Measurements from ENCODE around the gene CEPT1.
A peak's percentile ranks its signal among the peaks of the same experiment; 100 is the strongest.

CEPT1 gene

DNA sequence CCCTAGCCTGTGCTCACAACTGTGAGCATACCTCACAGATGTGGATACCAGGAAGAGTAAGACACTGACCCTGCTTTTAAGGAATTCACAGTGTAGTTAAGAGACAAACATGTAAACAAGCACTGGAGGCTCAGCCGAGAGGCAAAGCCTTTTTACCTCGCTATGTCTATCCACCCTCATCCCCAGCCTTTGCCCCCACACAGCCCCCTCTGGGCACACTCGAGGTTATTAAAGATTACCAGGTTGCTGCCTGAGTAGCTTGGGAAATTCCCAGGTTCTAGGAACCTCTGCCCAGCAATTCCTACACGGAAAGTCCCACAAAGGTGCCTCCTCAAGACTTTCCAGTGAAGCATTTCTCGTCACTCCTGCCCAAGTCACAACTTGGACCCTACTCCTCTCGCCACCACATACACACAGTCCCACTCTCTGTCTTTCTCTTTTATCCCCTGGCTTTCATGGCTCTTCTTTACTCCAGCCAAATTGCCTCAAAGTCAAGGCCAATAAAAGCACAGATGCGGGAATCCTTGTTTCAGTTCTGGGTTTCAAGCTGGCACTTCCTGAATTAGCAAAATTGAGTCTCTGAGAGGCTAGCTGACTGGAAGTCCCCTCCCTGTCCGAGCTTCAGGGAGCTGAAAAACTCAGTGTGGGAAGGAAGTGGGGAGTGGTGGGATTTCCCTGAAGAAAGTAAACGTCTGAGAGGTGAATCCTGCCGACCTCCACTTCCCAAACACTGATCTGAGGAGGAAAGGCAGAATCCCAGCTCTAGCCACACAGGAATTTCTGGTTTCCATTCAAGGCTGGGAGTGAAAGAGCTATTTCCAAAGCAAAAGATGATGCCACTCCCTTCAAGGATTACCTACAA is 52.9 kb downstream of the CEPT1 start:
- no peak for DNase-seq (ENCODE audit: low read depth in 2 of 2)

DNA sequence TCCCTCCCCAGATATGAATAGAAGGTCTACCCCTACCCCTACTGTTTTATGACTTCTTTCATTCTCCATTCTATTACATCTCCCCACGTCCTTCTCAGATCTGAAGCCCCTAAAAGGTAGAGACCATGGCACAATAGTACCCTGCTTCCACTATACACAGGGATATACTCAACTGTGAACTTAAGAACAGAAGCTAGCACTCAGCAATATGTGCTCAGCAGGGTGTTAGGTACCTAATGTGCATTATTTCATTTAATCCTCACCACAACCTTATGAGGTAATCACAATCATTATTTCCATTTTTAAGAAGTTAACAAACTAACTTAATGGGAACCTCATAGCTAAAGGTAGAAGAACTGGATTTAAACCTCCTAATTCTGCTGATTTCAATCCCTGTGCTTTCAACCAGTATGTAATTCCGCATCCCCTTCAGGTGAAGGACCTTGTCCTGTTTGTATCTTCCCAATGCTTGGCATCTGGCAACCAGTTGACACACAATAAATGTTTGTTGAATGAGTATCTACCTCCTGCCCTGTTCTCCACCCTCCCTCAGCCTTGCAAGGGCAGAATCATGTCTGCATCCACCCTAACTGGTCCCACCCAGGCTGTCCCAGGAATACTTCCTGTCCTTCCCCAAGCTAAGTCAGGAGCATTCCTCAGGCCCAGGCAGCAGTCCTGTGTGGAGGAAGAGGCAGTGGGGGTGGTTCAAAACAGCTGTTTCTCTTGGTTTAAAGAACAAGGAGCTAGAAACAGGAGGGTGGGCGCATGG is 53.9 kb downstream of the CEPT1 start:
- no peak for DNase-seq (ENCODE audit: low read depth in 2 of 2)

DNA sequence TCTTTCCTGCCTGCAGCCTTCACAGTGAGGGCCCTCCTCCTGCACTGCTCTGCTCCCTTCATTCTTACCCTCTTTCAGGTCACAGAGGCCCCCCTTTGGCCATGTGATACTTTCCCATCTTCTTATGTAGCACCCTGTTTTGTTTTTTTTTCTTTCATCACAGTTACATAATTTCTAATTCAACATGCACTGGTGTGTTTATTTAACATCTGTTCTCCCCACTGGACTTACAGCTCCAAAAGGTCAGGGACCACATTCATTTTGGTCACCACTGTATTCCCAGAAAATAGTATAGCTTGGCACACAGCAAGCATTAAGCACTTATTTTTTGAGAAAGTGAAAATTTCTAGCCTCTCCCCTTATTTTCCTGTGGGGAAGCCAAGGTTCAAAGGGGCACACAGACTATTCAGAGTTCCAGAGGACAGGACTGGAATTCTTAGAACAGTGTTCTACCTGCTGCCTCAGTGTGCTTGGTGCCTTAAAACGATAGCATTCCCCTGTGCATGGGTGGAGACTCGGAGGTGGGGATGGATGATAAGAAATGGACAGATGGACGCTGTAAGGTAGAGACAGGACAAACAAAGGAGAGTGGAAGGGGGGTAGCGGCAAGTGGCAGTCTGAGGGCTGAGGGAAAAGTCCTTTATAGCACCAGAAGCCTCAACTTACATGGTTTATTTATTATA is 55.1 kb downstream of the CEPT1 start:
- no peak for DNase-seq (ENCODE audit: low read depth in 2 of 2)

DNA sequence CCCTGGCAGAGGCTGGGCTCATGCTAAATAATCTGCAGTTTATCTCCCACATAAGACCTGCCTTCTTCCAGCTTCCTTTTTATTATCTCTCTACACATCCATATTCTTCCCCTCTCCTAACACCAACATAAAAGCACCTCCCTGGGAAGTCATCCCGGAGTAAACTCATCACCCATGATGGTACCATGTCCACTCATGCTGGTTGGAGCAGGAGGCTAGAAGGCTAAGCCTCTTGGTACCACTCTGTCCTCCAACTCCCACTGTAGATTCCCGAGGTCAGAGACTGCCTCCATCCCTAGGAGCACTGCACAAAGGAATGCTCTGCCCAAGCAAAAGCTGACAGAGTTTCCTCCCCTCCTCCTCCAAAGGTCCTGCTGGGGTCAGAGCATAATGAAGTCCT is 56.2 kb downstream of the CEPT1 start:
- DNase-seq (ENCODE audit: low read depth in 2 of 2): no peak

DNA sequence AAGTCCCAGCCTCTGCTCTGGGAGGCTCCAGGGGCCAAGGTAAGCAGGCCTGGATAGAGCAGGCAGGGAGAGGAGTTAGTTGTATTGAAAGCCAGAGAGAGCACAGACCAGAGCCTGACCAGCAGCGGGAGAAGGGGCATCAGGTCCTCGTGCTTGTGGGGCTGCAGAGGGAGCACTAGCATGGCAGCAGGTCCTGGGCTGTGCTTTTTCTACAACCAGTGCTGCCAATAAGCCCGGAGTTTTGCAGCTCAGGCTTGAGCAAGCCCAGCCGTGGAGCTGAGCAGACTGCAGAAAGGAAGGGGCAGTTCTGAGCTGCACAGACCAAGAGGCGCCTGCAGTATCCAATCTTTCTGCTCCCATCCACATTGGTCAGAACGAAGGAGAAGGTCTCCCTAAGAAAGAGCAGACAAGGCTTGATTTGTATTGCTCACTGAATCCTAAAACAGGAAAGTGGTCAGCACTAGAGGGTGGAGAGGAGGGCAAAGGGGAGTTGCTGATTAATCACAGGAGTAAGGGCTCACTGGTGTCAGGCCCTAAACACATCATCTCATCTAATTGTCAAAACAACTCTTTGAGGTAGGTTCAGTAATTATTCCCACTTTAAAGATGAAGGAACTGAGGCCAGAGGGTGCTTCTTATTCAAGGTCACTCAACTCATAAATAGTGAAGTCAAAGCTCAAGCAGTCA is 57.7 kb downstream of the CEPT1 start:
- peak in 1 of 2 donors; percentile 51 for DNase-seq (ENCODE audit: low read depth in 2 of 2)

DNA sequence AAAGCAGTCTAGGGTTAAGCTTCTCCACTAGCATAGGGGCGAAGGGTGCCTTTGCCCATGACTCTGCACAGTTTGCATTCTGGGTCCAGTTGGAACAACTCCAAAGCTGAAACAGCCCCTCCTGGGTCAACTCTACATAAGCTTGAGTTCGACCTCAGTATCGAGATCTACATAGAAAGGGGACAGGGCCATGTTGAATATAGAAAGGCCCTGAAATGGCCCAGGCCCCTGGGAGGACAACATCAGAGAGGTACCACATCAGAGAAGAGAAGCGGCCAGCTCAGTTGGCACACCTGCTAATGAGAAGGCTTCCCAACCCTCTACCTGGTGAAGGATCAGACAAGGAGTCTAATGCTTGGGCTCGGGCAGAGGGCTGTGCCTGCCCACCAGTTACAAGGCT is 58.8 kb downstream of the CEPT1 start:
- no peak for DNase-seq (ENCODE audit: low read depth in 2 of 2)

DNA sequence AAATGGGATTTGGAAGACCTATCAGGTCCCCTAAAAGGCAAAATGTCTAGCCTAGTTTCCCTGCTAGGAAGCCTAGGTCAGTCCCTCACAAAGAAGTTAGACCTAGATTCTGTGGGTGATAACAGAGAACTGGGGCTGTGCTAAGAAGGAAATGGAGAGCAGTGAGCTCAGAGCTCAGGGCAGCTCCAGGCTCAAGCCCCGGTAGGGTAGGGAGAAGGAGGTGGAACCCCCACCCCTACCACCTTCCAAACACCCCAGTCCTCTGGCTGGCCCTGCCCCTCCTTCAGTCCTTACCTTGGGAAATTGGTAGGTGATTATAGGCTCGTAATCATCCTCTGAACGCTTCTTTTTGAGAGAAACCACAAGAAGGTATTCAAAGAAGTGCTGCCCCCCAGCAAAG is 59.3 kb downstream of the CEPT1 start:
- no peak for DNase-seq (ENCODE audit: low read depth in 2 of 2)

DNA sequence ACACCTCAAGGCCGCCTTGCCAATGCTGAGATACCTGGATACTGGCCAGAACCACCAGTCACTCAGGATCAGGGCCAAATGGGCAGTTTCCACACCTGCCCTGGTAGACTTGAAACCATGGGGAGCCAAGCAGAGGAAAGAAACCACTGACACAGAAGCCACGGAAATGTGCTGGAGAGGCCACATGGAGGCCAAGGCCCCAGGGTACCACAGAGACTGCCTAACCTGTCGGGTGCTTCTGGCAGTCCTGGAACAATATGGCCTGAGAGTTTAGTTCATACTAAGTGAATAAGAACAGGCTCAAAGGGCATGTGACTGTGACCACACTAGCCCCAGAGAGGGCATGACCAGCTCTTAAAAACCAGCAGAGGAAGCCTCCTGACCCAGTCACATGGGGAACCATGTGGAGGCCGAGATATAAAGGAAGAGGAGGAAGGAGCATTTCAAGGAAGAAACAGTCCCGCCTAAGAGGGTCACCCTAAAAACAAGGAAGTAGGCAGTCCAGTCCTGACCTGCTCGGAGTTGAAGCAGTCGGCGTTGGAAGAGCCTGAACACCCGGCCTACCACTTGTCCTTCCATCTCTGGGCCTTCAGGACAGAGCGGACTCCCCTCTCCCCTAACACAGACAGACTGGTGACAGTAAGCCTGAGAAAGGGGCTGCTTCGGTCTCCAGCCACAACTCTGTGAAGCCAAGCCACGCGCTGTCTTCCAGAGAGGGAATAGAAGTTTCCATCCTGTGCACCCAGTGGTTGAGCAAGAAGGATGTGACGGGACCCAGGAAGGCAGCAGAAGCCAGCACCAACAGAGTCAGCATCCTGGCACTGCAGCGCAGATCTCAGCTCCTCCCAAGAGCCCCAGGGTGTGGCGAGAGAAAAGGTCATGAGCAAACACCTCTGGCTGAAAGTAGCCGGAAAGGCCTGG is 60.1 kb downstream of the CEPT1 start, which contains the start of gene DENND2D:
DENND2D (minus strand) TSS at position 766 of the 921 bp plus-strand sequence; CDS start at position 579, 187 bp downstream.
- DNase-seq (ENCODE audit: low read depth in 2 of 2): peak; percentile 52 to 58

DNA sequence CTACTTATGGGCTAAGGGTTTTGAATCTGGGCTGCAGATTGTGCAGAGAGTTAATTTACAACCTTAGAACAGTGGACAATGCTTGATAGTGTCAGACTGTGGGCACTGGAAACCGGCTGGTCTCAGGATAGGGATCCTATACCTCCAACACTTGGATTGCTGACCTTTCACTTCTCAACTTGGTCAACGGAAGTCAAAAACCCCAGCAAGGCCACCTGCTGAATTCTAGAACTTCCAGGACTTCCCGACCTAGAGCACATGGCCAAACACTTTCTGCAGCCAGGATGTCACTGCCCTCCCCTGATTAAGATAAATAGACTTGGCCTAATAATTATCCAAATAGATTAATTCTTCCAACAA is 60.8 kb downstream of the CEPT1 start:
- no peak for DNase-seq (ENCODE audit: low read depth in 2 of 2)

DNA sequence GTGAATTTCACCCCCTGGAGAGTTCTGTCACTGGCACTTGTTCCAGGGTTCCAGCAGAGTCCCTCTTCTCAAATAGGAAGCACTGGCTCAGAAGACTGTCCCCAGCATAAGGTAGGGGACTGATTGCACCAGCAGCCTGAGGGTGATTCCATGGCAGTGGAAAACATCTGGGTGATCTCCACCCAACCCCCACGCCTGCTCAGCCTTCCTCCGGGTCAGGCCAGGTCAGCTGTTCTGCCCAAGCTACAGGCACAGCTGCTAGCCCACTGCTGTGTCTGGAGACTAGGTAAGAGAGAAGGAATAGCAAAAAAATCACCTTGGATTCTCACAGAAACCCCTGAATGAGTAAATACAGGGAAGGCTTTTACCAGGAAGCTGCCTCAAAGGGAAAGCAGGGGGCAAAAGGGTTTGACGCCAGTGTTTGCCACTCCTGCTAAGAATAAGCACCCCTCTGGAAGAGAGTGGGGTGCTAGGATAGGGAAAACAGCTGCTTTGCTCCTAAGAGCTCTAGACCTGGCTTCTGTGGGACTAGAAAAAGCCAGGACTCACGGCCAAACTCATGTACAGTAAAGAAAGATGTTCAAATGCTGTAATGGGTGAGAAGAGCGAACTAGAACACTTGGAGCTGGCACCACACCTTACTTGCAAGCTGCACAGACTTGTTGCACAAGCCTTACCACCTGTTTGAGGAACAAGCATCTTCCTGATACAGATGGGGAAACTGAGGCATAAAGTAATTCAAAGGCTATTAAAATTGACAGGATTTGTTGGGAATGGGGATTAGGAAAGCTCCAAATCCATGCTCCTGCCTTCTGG is 61.5 kb downstream of the CEPT1 start:
- no peak for DNase-seq (ENCODE audit: low read depth in 2 of 2)

DNA sequence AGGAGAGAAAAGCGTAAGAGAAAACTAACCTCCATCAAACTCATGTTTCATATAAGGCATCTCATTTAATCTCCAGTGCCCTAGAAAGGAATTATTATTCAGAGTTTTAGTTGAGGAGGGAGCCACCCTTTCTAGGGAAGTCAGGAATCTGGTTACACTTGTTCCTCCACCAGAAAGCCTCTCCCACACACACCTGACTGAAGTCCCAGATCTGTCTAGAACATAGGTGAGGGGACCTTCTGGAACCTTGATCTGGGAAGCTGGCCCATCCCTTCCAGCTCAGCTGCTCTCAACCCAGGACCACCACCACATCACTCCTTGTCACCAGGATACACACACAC is 62.3 kb downstream of the CEPT1 start:
- DNase-seq (ENCODE audit: low read depth in 2 of 2): no peak

DNA sequence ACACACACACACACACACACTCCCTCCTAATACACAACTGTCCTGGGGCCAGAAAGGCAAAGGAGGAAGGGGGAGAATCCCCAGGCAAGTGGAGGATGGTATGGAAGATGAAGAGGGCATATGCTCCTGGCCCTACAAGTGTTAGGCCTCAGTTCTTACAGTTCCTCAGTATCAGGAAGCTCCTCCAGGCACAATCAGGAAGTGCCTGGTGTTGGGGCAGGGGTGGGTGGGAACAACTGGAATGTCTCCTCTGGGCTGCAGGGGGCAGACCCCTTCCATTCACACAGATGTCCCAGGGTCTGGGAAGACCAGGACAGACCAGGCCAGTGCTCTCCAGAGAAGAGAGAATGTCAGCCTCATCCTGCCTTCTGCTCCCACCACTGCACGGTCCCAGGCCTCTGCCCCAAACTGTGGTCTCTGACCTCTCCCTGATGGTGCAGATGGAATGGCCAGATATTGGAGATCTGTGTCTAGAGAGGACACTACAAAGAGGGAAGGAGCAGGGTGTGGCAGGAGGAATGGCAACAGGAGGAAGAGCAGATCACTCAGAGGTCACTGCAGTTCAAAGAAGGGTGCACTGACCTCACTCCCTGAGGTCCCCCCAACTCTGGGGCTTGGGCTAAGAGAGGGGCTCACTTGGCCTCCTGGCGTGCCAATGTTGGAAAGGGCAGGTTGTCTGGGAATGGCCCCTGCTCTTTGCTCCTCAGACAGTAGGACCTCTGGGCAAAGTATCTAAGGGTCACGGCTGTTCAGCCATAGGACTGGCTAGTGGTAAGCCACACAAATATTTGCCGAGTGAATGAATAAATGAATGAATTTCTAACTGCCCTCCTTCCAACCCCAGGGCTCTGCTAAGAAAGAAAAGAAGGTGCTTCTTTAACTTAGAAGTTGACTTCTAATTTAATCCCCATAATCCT is 62.9 kb downstream of the CEPT1 start:
- no peak for DNase-seq (ENCODE audit: low read depth in 2 of 2)

DNA sequence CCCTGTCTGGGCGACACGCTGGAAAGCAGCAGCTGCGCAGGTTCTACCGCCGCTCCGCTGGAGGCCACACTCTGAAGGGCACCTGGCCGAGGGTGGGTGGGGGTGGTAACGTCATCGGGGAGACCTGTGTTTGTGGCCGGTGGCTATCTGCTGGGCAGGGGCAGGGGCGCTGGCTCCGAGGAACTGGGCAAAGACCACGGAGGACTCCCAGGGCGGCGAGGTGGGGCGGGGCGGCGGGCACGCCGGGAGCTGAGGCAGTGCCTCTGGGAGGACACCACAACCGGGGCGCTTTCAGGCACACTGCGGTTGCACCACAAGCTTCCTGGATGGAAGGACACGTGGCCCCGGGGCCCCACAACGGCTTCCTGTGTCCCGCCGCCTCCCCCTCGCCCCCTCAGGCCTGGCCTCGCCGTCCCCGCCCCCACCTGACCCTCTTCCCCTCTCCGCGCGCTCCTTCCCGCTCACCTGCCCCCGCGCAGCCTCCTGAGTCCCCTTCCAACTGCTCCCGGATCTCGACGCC is 63.7 kb downstream of the CEPT1 start:
- DNase-seq (ENCODE audit: low read depth in 2 of 2): peak; percentile 78 to 86

DNA sequence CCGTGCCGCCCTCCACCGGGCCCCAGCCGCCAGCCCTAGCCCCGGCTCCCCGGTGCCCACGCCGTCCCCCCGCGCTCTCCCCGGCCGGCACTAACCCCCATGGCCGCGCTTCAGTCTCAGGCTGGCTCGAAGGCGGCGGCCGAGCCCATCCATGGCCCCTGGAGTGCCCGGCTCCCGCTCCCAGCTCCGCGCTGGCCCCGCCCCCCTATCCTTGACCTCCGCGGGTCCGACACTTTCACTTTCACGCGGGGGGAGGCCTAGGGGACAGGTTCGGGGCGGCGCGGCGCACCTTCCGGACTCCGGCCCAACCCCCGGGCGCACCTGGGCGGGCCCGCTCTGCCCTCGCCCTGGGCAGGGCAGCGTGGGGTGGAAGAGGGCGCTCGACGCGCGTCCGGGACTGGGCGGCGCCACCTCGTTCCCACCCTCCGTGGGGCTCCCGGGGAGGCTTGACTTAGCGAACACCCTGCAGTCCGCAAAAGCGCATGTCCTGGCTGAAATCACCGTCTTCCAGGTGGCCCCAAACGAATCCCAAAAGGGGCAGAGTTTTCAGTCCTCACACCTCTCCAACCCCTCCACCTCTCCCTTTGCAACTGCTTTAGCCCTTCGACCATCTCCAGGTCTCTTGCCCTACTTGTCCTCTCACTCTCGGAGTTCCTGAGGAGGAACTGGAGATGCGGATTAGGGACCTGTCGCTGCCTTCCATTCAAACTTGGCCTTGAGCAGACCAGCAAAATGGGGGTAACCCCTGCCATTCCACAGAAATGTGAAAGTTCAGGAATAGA is 64.4 kb downstream of the CEPT1 start:
- peak in 1 of 2 donors; percentile 51 for DNase-seq (ENCODE audit: low read depth in 2 of 2)

DNA sequence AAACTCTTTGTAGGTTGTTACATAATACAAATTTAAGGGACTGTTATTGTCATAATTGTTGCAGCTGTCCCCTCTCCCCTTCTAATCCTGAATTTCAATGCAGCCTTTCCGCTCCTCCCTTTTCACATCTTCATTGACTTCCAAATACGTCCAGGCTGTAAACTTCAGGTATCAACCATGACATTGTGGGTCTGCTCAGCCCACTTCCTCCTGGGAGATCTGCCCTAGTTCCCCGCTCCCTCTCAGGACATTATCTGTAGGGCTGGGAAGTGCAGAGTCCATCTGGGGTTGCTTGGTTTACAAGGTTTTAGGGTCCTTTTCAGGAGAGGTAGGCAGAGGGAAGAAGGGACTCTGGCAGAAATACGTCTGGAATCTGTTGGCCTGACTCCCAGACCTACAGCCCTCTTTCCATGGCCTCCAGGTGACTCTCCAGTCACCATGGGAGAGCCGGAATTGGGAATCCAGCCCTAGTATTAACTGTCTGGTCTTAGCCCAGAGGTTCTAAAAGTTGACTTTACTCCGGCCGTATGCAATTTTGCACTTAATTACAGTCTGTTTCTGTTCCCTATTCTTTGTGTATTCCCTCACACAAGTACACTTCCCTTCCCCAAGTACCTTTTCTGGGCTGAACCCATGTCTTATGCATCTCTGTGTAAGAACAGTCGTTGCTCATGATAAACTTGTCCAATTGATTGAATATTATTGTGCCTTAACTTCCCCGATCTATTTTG is 65.1 kb downstream of the CEPT1 start:
- no peak for DNase-seq (ENCODE audit: low read depth in 2 of 2)

DNA sequence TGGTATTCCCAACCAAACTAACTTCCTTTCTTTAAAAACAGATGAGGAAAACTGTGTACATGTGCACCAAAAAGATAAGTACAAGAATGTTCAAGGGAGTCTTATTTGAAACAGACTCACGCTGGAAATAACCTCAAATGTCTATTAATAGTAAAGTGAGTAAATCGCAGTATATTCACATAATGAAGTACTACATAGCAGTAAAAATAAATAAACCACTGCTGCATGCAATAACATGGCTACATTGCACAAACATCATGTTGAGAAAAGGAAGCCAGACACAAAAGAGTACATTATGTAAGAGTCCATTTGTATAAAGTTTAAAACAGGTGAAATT is 65.7 kb downstream of the CEPT1 start:
- DNase-seq (ENCODE audit: low read depth in 2 of 2): no peak

DNA sequence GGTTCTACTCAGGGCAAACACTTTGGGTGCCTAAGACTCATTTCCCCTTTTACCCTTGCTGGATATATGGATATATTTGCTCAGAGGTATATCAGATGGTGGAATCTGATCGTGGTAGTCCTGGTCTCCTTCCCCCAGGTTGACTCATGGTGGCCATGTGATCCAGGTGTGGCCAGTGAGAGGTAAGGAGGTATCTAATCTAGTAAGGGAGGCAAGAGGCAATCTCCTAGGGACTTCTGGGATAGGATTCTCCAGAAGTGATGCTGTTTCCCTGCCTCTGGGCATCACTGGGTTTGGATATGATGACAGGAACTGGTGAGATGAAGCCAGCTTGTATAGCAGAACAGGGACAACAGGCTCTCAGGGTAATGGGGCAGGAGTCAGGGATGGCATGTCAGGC is 68.9 kb downstream of the CEPT1 start:
- DNase-seq (ENCODE audit: low read depth in 2 of 2): no peak
